Stimulated activated CD4-positive, alpha-beta T cell treated with anti-CD3 and anti-CD28 coated beads, Interleukin-15, amount 100 ng/mL, for 48 hours (primary cell): Measurements from ENCODE around the gene PPP1R2B.

ENCODE experiments used
- DNase-seq, 2 donors: peaks; one replicate each; pipeline ENCODE4 v3.0.0-alpha.2; 2020; ENCODE audit warnings: low read depth in 2 of 2

The PPP1R2B gene

GRCh38 chr5:156879665-156880285 is 29.7 kb downstream of the PPP1R2B start:
- DNase-seq: no peak

DNA sequence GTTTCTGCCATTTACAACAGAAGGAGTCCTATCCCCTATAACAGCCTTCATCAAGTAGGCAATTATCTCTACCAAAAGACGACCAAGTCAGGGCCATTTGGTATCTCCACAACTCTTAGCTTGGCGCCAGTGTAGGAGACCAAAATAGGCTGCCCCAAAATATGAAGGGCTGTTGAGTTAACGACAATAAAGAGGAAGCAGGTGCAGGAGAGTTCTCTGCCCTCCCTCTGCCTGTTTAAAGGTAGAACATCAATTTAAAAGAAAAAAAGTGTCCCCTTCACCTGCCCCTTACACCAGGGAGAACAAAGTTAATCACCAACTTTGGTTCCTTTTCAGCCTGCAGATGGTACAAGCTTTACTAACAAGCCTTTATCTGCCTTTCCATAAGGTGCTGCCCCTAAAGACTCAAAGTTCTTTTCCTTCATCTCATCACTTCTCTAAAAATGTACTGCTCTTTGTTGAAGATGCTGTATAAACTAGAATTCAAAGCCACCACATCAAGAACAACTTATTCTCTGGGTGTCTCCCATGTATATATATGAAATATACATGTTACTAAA is 33.3 kb downstream of the PPP1R2B start:
- DNase-seq: no peak

GRCh38 chr5:156888520-156888919 is 38.4 kb downstream of the PPP1R2B start:
- no peak for DNase-seq

DNA sequence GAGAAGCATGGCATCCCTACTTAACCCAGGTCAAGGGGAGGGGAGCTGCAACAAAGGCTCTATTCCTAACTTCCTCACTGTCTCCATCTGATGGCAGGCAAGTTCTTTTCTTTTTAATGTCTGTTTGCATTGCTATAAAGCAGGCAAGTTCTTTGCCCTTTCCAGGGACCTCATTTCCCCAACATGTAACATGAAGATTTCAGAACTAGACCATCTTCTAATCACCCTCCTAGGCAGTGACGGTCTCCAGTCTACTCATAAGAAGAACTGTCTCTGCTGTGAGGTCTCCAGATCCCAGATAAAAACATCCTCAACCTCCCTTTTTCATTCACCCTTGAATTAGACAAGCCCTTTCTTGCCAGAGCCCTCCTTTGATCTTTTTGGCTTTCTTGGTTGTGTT is 42.1 kb downstream of the PPP1R2B start:
- DNase-seq: no peak

DNA sequence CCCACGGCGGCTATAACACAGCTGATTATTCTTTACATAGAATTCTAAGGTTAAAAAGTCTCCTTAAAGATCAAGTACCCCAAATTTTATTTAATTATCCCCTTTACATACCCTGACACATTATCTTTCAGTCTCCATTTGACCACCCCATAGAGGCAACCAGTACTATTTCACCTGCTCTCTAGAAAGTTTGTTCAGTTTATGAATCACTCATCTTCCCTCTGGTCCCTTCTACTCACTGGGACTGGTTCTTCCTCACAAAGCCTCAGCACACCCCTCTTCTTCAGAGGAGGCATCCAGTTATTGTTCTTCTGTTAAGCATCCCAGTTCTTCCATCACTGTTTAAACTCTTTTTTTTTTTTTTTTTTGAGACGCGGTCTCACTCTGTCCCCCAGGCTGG is 42.8 kb downstream of the PPP1R2B start:
- no peak for DNase-seq

GRCh38 chr5:156893517-156893916 is 43.4 kb downstream of the PPP1R2B start:
- DNase-seq: no peak

GRCh38 chr5:156896546-156896945 is 46.5 kb downstream of the PPP1R2B start:
- DNase-seq: no peak
